HepG2 (cell line): ENCODE data around the gene DGAT2. TPM values are rescaled to one million over a fixed set of nuclear protein-coding genes. Genes with fewer than 3 reads are reported as not detected.

ENCODE experiments used
- ARNTL ChIP-seq: sonication (generic); formaldehyde crosslinking; IDR thresholded peaks from 2 replicates; pipeline ENCODE4 v1.4.0; 2020; ENCODE audit warnings: mild to moderate bottlenecking, missing genetic modification reagents
- CBX1 ChIP-seq: IDR thresholded peaks from one replicate; pipeline ENCODE4 v1.6.1; 2016; ENCODE audit warnings: antibody characterized with exemption, low read depth
- HOXA7 ChIP-seq: sonication (generic); formaldehyde crosslinking; IDR thresholded peaks from 2 replicates; pipeline ENCODE4 v1.8.1; 2022; ENCODE audit warnings: mild to moderate bottlenecking, missing genetic modification reagents, moderate library complexity
- KDM1A ChIP-seq: IDR thresholded peaks from 2 replicates; pipeline ENCODE4 v1.6.1; 2016; ENCODE audit warnings: missing compliant biosample characterization
- MAX ChIP-seq: IDR thresholded peaks from 2 replicates; pipeline ENCODE4 v1.6.1; 2012; ENCODE audit warnings: inconsistent platforms
- MIER2 ChIP-seq: IDR thresholded peaks from 2 replicates; pipeline ENCODE4 v1.6.1; 2016; ENCODE audit warnings: missing biosample characterization, missing genetic modification reagents
- MLLT10 ChIP-seq: sonication (generic); formaldehyde crosslinking; IDR thresholded peaks from 2 replicates; pipeline ENCODE4 v1.4.0; 2020; ENCODE audit warnings: missing genetic modification reagents
- MNT ChIP-seq: fragments of 450-650 bp; IDR thresholded peaks from 2 replicates; pipeline ENCODE4 v1.6.1; 2016
- NAIF1 ChIP-seq: sonication (generic); formaldehyde crosslinking; IDR thresholded peaks from 2 replicates; pipeline ENCODE4 v1.5.0; 2020; ENCODE audit warnings: mild to moderate bottlenecking, missing genetic modification reagents, borderline replicate concordance
- NFKBIZ ChIP-seq: IDR thresholded peaks from 2 replicates; pipeline ENCODE4 v1.6.1; 2018; ENCODE audit warnings: missing genetic modification reagents, missing compliant biosample characterization
- TOPORS ChIP-seq: sonication (generic); formaldehyde crosslinking; IDR thresholded peaks from 2 replicates; pipeline ENCODE4 v1.8.0; 2023; ENCODE audit warnings: mild to moderate bottlenecking, missing genetic modification reagents
- YEATS4 ChIP-seq: sonication (generic); formaldehyde crosslinking; IDR thresholded peaks from 2 replicates; pipeline ENCODE4 v1.4.0; 2020; ENCODE audit warnings: missing genetic modification reagents, borderline replicate concordance
- ZFP82 ChIP-seq: sonication (generic); formaldehyde crosslinking; IDR thresholded peaks from 2 replicates; pipeline ENCODE4 v1.5.1; 2020; ENCODE audit warnings: mild to moderate bottlenecking, missing genetic modification reagents, borderline replicate concordance
- ZNF263 ChIP-seq: sonication (generic); formaldehyde crosslinking; IDR thresholded peaks from 2 replicates; pipeline ENCODE4 v1.4.0; 2020; ENCODE audit warnings: missing genetic modification reagents
- ZNF281 ChIP-seq: sonication (generic); formaldehyde crosslinking; IDR thresholded peaks from 2 replicates; pipeline ENCODE4 v1.4.0; 2020; ENCODE audit warnings: missing genetic modification reagents, borderline replicate concordance
- ZNF33B ChIP-seq: sonication (generic); formaldehyde crosslinking; IDR thresholded peaks from 2 replicates; pipeline ENCODE4 v1.5.1; 2020; ENCODE audit warnings: mild to moderate bottlenecking, missing genetic modification reagents
- ZNF431 ChIP-seq: sonication (generic); formaldehyde crosslinking; IDR thresholded peaks from 2 replicates; pipeline ENCODE4 v1.9.0; 2022; ENCODE audit warnings: missing genetic modification reagents, low read depth, mild to moderate bottlenecking, borderline replicate concordance
- ZNF460 ChIP-seq: sonication (generic); formaldehyde crosslinking; IDR thresholded peaks from 2 replicates; pipeline ENCODE4 v1.5.1; 2020; ENCODE audit warnings: missing genetic modification reagents, mild to moderate bottlenecking, borderline replicate concordance
- ZNF510 ChIP-seq: sonication (generic); formaldehyde crosslinking; IDR thresholded peaks from 2 replicates; pipeline ENCODE4 v1.4.0; 2020; ENCODE audit warnings: low read depth, mild to moderate bottlenecking, missing genetic modification reagents
- ZNF7 ChIP-seq: IDR thresholded peaks from 2 replicates; pipeline ENCODE4 v1.6.1; 2016; ENCODE audit warnings: missing biosample characterization, missing genetic modification reagents
- ZNF704 ChIP-seq: sonication (generic); formaldehyde crosslinking; IDR thresholded peaks from 2 replicates; pipeline ENCODE4 v1.8.1; 2023; ENCODE audit warnings: mild to moderate bottlenecking, inconsistent platforms, moderate library complexity, missing genetic modification reagents, borderline replicate concordance
- ZNF800 ChIP-seq: sonication (generic); formaldehyde crosslinking; IDR thresholded peaks from 2 replicates; pipeline ENCODE4 v1.4.0; 2020; ENCODE audit warnings: missing genetic modification reagents
- polyA plus RNA-seq, 8 experiments: library from polyadenylated mRNA; depleted of rRNA in 3 of 8; stranded (reverse) in 7 of 8; unstranded in 1 of 8; fragments of >200 nt; fragmentation: Illumina TruSeq in 4 of 8; extraction: Trizol in 4 of 8; gene quantifications; 2 replicates each; pipeline versions ENCODE4 v1.2.1 to v1.2.3, GENCODE V29; 2011 to 2016; ENCODE audit warnings: low read depth in 4 of 8, missing spikeins in 1 of 8, mixed read lengths in 1 of 8; ENCODE audit not compliant: insufficient read depth in 1 of 8
- total RNA-seq, 5 experiments: library from RNA; depleted of rRNA; stranded (reverse); fragments of >200 nt; fragmentation: Illumina TruSeq; extraction: Trizol; gene quantifications; 2 replicates each; pipeline ENCODE4 v1.2.3, GENCODE V29; 2016; ENCODE audit warnings: low read depth in 1 of 5

Gene DGAT2
- total and polyA plus RNA-seq, 2 of the 13 experiments (the other 11 are each of a cell fraction or from before 2014, with no cell fraction given), result 39.0 to 65.6 TPM

GRCh38 chr11:75814677-75815344 is 46.2 kb downstream of the DGAT2 start, which contains the start of gene UVRAG (continued):
- TF ChIP-seq ZNF800 (CRISPR knock-in tag) (no peak), ZNF281 (CRISPR knock-in tag) (no peak), HOXA7 (no peak), MLLT10 (CRISPR knock-in tag) (no peak), ZNF33B (no peak), ZFP82 (CRISPR knock-in tag) (no peak), ZNF7 (CRISPR knock-in tag) (no peak), ARNTL (CRISPR knock-in tag) (peak; percentile 97), TOPORS (no peak), MIER2 (CRISPR knock-in tag) (no peak), CBX1 (no peak), KDM1A (CRISPR knock-in tag) (no peak), ZNF460 (CRISPR knock-in tag) (no peak), ZNF263 (CRISPR knock-in tag) (no peak), NFKBIZ (no peak), ZNF704 (no peak), NAIF1 (CRISPR knock-in tag) (no peak), ZNF431 (no peak), ZNF510 (CRISPR knock-in tag) (no peak), MNT (peak; percentile 90), YEATS4 (peak; percentile 60), MAX (peak; percentile 75)
